ENCODE data around the gene RGL1. TPM values are rescaled to one million over a fixed set of nuclear protein-coding genes. Genes with fewer than 3 reads are reported as not detected.
"Not testable (repeated sequence)": the region's sequence is repeated elsewhere in the genome, so short reads cannot be mapped to it uniquely, and the experiment has no call there.

The RGL1 gene
- total RNA-seq, 1 experiment from 2014 or later, result 1.5 TPM

- Histone ChIP-seq H3K4me1 (ENCODE audit: insufficient read depth, low read length) (peaks cover 11% of the 10 kb centered on the region), H3K27ac (ENCODE audit: low read length) (no peak overlapping the region), H3K9ac (ENCODE audit: low read length) (no peak overlapping the region), H2AFZ (ENCODE audit: low read length) (no peak overlapping the region), H3K4me3 (ENCODE audit: low read length) (no peak overlapping the region), H3K4me2 (ENCODE audit: low read length) (no peak overlapping the region), H3K9me2 (replicated peaks; ENCODE audit: low read length) (no peaks in the 10 kb centered on the region), H3F3A (ENCODE audit: low read length, unreplicated experiment) (no peaks in the 10 kb centered on the region), H3K27me3 (ENCODE audit: low read length) (no peaks in the 10 kb centered on the region), H3K79me2 (ENCODE audit: low read length) (no peaks in the 10 kb centered on the region), H3K36me3 (ENCODE audit: low read depth, low read length) (no peaks in the 10 kb centered on the region), H4K20me1 (ENCODE audit: low read length) (no peaks in the 10 kb centered on the region), H3K9me3 (ENCODE audit: low read length) (peaks cover 7% of the 10 kb centered on the region; the same call in 1 of the 2 replicates)
- CTCF ChIA-PET, result interaction anchor here (0.6 kb wide), 1 partner anchor 154 kb away, joined by 3 read pairs; no protein-coding TSS in a partner anchor
- TF ChIP-seq EZH2phosphoT487 (IDR thresholded peaks at IDR 0.05; ENCODE audit: borderline replicate concordance, low read length) (no peak), EZH2 (IDR thresholded peaks at IDR 0.05; ENCODE audit: low read length, unreplicated experiment) (no peak), CTCF (conservative IDR thresholded peaks at IDR 0.05; ENCODE audit: low read depth, low read length) (no peak)
- ATAC-seq (no peak), DNase-seq (no peak)
- POLR2A ChIA-PET (ENCODE audit: unreplicated experiment), result no interaction called here
- intact Hi-C loops (cut with micrococcal nuclease), result no loop called here
- BruUV-seq (replicated peaks), result no TSS peak
Observed at GRCh38 chr1:183761871-183762270, 43.0 kb upstream of the RGL1 start.

GRCh38 chr1:183762856-183763255, 42.1 kb upstream of the RGL1 start:
- H2AFZ ChIP-seq (ENCODE audit: low read length); H3K9me3 ChIP-seq (ENCODE audit: low read length); H3K27me3 ChIP-seq (ENCODE audit: low read length); H3K36me3 ChIP-seq (ENCODE audit: low read depth, low read length); H3F3A ChIP-seq (ENCODE audit: low read length, unreplicated experiment); POLR2A ChIA-PET (ENCODE audit: unreplicated experiment); H3K9ac ChIP-seq (ENCODE audit: low read length); CTCF ChIA-PET; H3K4me3 ChIP-seq (ENCODE audit: low read length); H4K20me1 ChIP-seq (ENCODE audit: low read length); H3K4me2 ChIP-seq (ENCODE audit: low read length); H3K4me1 ChIP-seq (ENCODE audit: insufficient read depth, low read length); BruUV-seq (replicated peaks); H3K79me2 ChIP-seq (ENCODE audit: low read length); H3K9me2 ChIP-seq (replicated peaks; ENCODE audit: low read length); DNase-seq; H3K27ac ChIP-seq (ENCODE audit: low read length); intact Hi-C loops (cut with micrococcal nuclease); ATAC-seq: not testable (repeated sequence)

- CTCF ChIA-PET, result no interaction called here
- no TSS peak for BruUV-seq (replicated peaks)
Observed at GRCh38 chr1:183764981-183765380, 39.9 kb upstream of the RGL1 start.

More at GRCh38 chr1:183764981-183765380, 39.9 kb upstream of the RGL1 start:
- no peaks in the 10 kb centered on the region for H3K9me2 ChIP-seq (replicated peaks; ENCODE audit: low read length)
- H4K20me1 ChIP-seq (ENCODE audit: low read length), result no peaks in the 10 kb centered on the region
- no peak overlapping the region for H3K27ac ChIP-seq (ENCODE audit: low read length)
- no peaks in the 10 kb centered on the region for H3K27me3 ChIP-seq (ENCODE audit: low read length)
- intact Hi-C loops (cut with micrococcal nuclease), result no loop called here
- no peaks in the 10 kb centered on the region for H3K36me3 ChIP-seq (ENCODE audit: low read depth, low read length)
- no peaks in the 10 kb centered on the region for H3K4me1 ChIP-seq (ENCODE audit: insufficient read depth, low read length)
- H3F3A ChIP-seq (ENCODE audit: low read length, unreplicated experiment), result no peaks in the 10 kb centered on the region
- no peaks in the 10 kb centered on the region for H3K79me2 ChIP-seq (ENCODE audit: low read length)
- ATAC-seq, result no peak
- H3K4me2 ChIP-seq (ENCODE audit: low read length), result no peak overlapping the region
- DNase-seq, result no peak
- TF ChIP-seq EZH2 (IDR thresholded peaks at IDR 0.05; ENCODE audit: low read length, unreplicated experiment) (no peak), EZH2phosphoT487 (IDR thresholded peaks at IDR 0.05; ENCODE audit: borderline replicate concordance, low read length) (no peak), CTCF (conservative IDR thresholded peaks at IDR 0.05; ENCODE audit: low read depth, low read length) (no peak)
- H3K4me3 ChIP-seq (ENCODE audit: low read length), result no peak overlapping the region
- H3K9ac ChIP-seq (ENCODE audit: low read length), result no peak overlapping the region
- peaks cover 10% of the 10 kb centered on the region; the same call in 1 of the 2 replicates for H3K9me3 ChIP-seq (ENCODE audit: low read length)
- H2AFZ ChIP-seq (ENCODE audit: low read length), result no peak overlapping the region
- POLR2A ChIA-PET (ENCODE audit: unreplicated experiment), result no interaction called here

All from PC-3 (cell line).